WTC11 (cell line): ENCODE data around the gene CDKN2AIP. TPM values are rescaled to one million over a fixed set of nuclear protein-coding genes. Genes with fewer than 3 reads are reported as not detected.

Source experiments
- ATAC-seq: fragments of 200-7000 bp; cut with Tn5 transposase; 2 replicates; pipeline ENCODE4 v1.10.0; 2021; ENCODE audit warnings: mild to moderate bottlenecking, moderate library complexity
- CTCF ChIA-PET: fragments of 300-600 bp; sonication (Branson Sonifier 250); formaldehyde crosslinking; loops from one replicate; lab custom pipeline; 2021; ENCODE audit warnings: antibody characterized with exemption; lab: Charles Lee
- POLR2A ChIA-PET: fragments of 350-600 bp; sonication (Branson Sonifier 250); formaldehyde crosslinking; loops from one replicate; lab custom pipeline; 2021; ENCODE audit warnings: antibody characterized with exemption; lab: Charles Lee
- DNase-seq: peaks from one replicate; pipeline ENCODE4 v3.0.0; 2021; ENCODE audit warnings: low spot score
- H3K27ac Mint-ChIP-seq: 2 replicates; pipeline ENCODE4 v1.8.0; 2021; ENCODE audit warnings: mixed read lengths
- H3K27me3 Mint-ChIP-seq: 2 replicates; pipeline ENCODE4 v1.8.0; 2021; ENCODE audit warnings: low read depth, mild to moderate bottlenecking, moderate library complexity, mixed read lengths
- H3K36me3 Mint-ChIP-seq: 2 replicates; pipeline ENCODE4 v1.8.0; 2021; ENCODE audit warnings: mixed read lengths
- H3K4me1 Mint-ChIP-seq: 2 replicates; pipeline ENCODE4 v1.8.0; 2022; ENCODE audit warnings: mixed read lengths
- H3K4me3 Mint-ChIP-seq: 2 replicates; pipeline ENCODE4 v1.8.0; 2021; ENCODE audit warnings: mild to moderate bottlenecking, moderate library complexity, mixed read lengths
- H3K9me3 Mint-ChIP-seq: 2 replicates; pipeline ENCODE4 v1.8.0; 2021; ENCODE audit warnings: mixed read lengths
- ATF1 ChIP-seq: sonication (generic); formaldehyde crosslinking; IDR thresholded peaks from 2 replicates; pipeline ENCODE4 v1.8.1; 2023; ENCODE audit warnings: mild to moderate bottlenecking, moderate library complexity, missing genetic modification reagents
- CREM ChIP-seq: sonication (generic); formaldehyde crosslinking; IDR thresholded peaks from 2 replicates; pipeline ENCODE4 v1.8.1; 2022; ENCODE audit warnings: mild to moderate bottlenecking, missing genetic modification reagents, moderate library complexity
- IRF1 ChIP-seq: sonication (generic); formaldehyde crosslinking; IDR thresholded peaks from 2 replicates; pipeline ENCODE4 v1.8.0; 2023; ENCODE audit warnings: missing genetic modification reagents
- MXD4 ChIP-seq: fragments of 250-450 bp; sonication (Bioruptor Pico); IDR thresholded peaks from 2 replicates; pipeline ENCODE4 v1.8.0; 2021; ENCODE audit warnings: mild to moderate bottlenecking, moderate library complexity, borderline replicate concordance
- NFATC4 ChIP-seq: fragments of 250-450 bp; sonication (Bioruptor Pico); IDR thresholded peaks from 2 replicates; pipeline ENCODE4 v1.9.0; 2021; ENCODE audit warnings: mild to moderate bottlenecking
- NFYB ChIP-seq: sonication (generic); formaldehyde crosslinking; conservative IDR thresholded peaks from 2 replicates; pipeline ENCODE4 v1.8.0; 2022; ENCODE audit warnings: low read depth, missing genetic modification reagents
- PRRX2 ChIP-seq: fragments of 250-450 bp; sonication (Bioruptor Pico); IDR thresholded peaks from 2 replicates; pipeline ENCODE4 v1.8.0; 2021; ENCODE audit warnings: mild to moderate bottlenecking
- RELA ChIP-seq: sonication (generic); formaldehyde crosslinking; IDR thresholded peaks from 2 replicates; pipeline ENCODE4 v1.8.1; 2022; ENCODE audit warnings: missing genetic modification reagents, mild to moderate bottlenecking, borderline replicate concordance
- SMAD4 ChIP-seq: sonication (generic); formaldehyde crosslinking; IDR thresholded peaks from 2 replicates; pipeline ENCODE4 v1.8.0; 2022; ENCODE audit warnings: mild to moderate bottlenecking, missing genetic modification reagents
- ZNF425 ChIP-seq: fragments of 250-450 bp; sonication (Bioruptor Pico); conservative IDR thresholded peaks from 2 replicates; pipeline ENCODE4 v1.9.0; 2021; ENCODE audit warnings: mild to moderate bottlenecking
- ZNF671 ChIP-seq: fragments of 250-450 bp; sonication (Bioruptor Pico); IDR thresholded peaks from 2 replicates; pipeline ENCODE4 v1.8.0; 2021; ENCODE audit warnings: mild to moderate bottlenecking
- total RNA-seq: library from RNA; stranded (reverse); gene quantifications from 3 replicates; pipeline ENCODE4 v1.2.3, GENCODE V29; 2021
- TF ChIP-seq, protein P1 (sequence below): sonication (generic); formaldehyde crosslinking; conservative IDR thresholded peaks from 2 replicates; pipeline ENCODE4 v1.8.1; 2022; ENCODE audit warnings: mild to moderate bottlenecking, missing genetic modification reagents
- TF ChIP-seq, protein P2 (sequence below): fragments of 200-600 bp; IDR thresholded peaks from 2 replicates; pipeline ENCODE4 v1.8.0; 2022; ENCODE audit warnings: antibody characterized with exemption
- TF ChIP-seq, protein P3 (sequence below): fragments of 250-450 bp; sonication (Bioruptor Pico); IDR thresholded peaks from 2 replicates; pipeline ENCODE4 v1.9.0; 2021; ENCODE audit warnings: mild to moderate bottlenecking, borderline replicate concordance
- TF ChIP-seq, protein P4 (sequence below): sonication (generic); formaldehyde crosslinking; IDR thresholded peaks from 2 replicates; pipeline ENCODE4 v1.8.0; 2022; ENCODE audit warnings: mild to moderate bottlenecking, missing genetic modification reagents
- TF ChIP-seq, protein P5 (sequence below): fragments of 250-450 bp; sonication (Bioruptor Pico); IDR thresholded peaks from 2 replicates; pipeline ENCODE4 v1.9.0; 2021; ENCODE audit warnings: mild to moderate bottlenecking
- TF ChIP-seq, protein P6 (sequence below): sonication (generic); formaldehyde crosslinking; IDR thresholded peaks from 2 replicates; pipeline ENCODE4 v1.8.1; 2022; ENCODE audit warnings: mild to moderate bottlenecking, missing genetic modification reagents, moderate library complexity, borderline replicate concordance

The CDKN2AIP gene
- total RNA-seq, 1 experiment from 2014 or later = 13.7 TPM

DNA sequence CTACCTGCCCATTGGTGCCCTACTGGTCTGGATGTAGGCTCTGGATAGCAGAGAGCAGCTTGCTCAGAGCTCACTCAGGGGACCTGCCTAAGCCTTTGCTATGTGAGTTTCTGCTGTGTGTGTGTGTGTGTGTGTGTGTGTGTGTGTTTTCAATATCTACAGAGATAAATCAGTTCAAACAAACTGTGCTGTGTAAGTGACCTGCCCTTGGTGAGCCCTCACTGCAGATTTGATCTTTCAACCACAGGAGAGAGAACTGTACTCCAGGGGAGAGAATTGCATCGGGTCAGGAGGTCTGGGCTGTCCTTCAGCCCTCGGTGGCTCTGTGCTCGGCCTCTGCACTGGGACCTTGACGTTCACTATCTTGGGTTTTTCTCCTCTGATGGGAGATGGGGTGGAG lies 35.0 kb upstream of the CDKN2AIP start:
- no peak overlapping the region for H3K4me3 Mint-ChIP-seq

GRCh38 chr4:183409934-183410333 lies 34.5 kb upstream of the CDKN2AIP start:
- ChIA-PET POLR2A (no interaction called here), CTCF (interaction anchor here (1.5 kb wide), 1 partner anchor 21 kb away, joined by 3 read pairs; no protein-coding TSS in a partner anchor)
- DNase-seq (no peak), ATAC-seq (no peak)
- H3K27me3 Mint-ChIP-seq = no peaks in the 10 kb centered on the region
- no peaks in the 10 kb centered on the region for H3K9me3 Mint-ChIP-seq
- H3K27ac Mint-ChIP-seq = no peak overlapping the region
- H3K4me1 Mint-ChIP-seq = peaks cover 14% of the 10 kb centered on the region
- H3K36me3 Mint-ChIP-seq = no peaks in the 10 kb centered on the region
- no peak for TF ChIP-seq SMAD4 (CRISPR knock-in tag)
- TF ChIP-seq, protein P1, sequence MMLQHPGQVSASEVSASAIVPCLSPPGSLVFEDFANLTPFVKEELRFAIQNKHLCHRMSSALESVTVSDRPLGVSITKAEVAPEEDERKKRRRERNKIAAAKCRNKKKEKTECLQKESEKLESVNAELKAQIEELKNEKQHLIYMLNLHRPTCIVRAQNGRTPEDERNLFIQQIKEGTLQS (CRISPR knock-in tag) = no peak
- TF ChIP-seq, protein P2, sequence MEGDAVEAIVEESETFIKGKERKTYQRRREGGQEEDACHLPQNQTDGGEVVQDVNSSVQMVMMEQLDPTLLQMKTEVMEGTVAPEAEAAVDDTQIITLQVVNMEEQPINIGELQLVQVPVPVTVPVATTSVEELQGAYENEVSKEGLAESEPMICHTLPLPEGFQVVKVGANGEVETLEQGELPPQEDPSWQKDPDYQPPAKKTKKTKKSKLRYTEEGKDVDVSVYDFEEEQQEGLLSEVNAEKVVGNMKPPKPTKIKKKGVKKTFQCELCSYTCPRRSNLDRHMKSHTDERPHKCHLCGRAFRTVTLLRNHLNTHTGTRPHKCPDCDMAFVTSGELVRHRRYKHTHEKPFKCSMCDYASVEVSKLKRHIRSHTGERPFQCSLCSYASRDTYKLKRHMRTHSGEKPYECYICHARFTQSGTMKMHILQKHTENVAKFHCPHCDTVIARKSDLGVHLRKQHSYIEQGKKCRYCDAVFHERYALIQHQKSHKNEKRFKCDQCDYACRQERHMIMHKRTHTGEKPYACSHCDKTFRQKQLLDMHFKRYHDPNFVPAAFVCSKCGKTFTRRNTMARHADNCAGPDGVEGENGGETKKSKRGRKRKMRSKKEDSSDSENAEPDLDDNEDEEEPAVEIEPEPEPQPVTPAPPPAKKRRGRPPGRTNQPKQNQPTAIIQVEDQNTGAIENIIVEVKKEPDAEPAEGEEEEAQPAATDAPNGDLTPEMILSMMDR = no peak
- H3K4me3 Mint-ChIP-seq = no peak overlapping the region

More for the DNA sequence above, 35.0 kb upstream of the CDKN2AIP start:
- no peaks in the 10 kb centered on the region for H3K9me3 Mint-ChIP-seq
- no peaks in the 10 kb centered on the region; the same call in 1 of the 2 replicates for H3K27me3 Mint-ChIP-seq
- H3K4me1 Mint-ChIP-seq = peaks cover 14% of the 10 kb centered on the region
- TF ChIP-seq, protein P3, sequence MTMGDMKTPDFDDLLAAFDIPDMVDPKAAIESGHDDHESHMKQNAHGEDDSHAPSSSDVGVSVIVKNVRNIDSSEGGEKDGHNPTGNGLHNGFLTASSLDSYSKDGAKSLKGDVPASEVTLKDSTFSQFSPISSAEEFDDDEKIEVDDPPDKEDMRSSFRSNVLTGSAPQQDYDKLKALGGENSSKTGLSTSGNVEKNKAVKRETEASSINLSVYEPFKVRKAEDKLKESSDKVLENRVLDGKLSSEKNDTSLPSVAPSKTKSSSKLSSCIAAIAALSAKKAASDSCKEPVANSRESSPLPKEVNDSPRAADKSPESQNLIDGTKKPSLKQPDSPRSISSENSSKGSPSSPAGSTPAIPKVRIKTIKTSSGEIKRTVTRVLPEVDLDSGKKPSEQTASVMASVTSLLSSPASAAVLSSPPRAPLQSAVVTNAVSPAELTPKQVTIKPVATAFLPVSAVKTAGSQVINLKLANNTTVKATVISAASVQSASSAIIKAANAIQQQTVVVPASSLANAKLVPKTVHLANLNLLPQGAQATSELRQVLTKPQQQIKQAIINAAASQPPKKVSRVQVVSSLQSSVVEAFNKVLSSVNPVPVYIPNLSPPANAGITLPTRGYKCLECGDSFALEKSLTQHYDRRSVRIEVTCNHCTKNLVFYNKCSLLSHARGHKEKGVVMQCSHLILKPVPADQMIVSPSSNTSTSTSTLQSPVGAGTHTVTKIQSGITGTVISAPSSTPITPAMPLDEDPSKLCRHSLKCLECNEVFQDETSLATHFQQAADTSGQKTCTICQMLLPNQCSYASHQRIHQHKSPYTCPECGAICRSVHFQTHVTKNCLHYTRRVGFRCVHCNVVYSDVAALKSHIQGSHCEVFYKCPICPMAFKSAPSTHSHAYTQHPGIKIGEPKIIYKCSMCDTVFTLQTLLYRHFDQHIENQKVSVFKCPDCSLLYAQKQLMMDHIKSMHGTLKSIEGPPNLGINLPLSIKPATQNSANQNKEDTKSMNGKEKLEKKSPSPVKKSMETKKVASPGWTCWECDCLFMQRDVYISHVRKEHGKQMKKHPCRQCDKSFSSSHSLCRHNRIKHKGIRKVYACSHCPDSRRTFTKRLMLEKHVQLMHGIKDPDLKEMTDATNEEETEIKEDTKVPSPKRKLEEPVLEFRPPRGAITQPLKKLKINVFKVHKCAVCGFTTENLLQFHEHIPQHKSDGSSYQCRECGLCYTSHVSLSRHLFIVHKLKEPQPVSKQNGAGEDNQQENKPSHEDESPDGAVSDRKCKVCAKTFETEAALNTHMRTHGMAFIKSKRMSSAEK (CRISPR knock-in tag) = no peak
- no peak for TF ChIP-seq IRF1 (CRISPR knock-in tag)
- no peak for TF ChIP-seq CREM
- TF ChIP-seq, protein P4, sequence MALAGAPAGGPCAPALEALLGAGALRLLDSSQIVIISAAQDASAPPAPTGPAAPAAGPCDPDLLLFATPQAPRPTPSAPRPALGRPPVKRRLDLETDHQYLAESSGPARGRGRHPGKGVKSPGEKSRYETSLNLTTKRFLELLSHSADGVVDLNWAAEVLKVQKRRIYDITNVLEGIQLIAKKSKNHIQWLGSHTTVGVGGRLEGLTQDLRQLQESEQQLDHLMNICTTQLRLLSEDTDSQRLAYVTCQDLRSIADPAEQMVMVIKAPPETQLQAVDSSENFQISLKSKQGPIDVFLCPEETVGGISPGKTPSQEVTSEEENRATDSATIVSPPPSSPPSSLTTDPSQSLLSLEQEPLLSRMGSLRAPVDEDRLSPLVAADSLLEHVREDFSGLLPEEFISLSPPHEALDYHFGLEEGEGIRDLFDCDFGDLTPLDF (CRISPR knock-in tag) = no peak
- TF ChIP-seq MXD4 (CRISPR knock-in tag) = no peak
- TF ChIP-seq ZNF671 (CRISPR knock-in tag) = no peak
- no peak for TF ChIP-seq PRRX2
- TF ChIP-seq NFYB = no peak
- no peak for TF ChIP-seq RELA (CRISPR knock-in tag)
- ChIA-PET POLR2A (no interaction called here), CTCF (interaction anchor here (1.5 kb wide), 1 partner anchor 21 kb away, joined by 3 read pairs; no protein-coding TSS in a partner anchor)
- ATAC-seq = no peak
- no peak for DNase-seq
- H3K36me3 Mint-ChIP-seq = no peaks in the 10 kb centered on the region
- H3K27ac Mint-ChIP-seq = no peak overlapping the region

DNA sequence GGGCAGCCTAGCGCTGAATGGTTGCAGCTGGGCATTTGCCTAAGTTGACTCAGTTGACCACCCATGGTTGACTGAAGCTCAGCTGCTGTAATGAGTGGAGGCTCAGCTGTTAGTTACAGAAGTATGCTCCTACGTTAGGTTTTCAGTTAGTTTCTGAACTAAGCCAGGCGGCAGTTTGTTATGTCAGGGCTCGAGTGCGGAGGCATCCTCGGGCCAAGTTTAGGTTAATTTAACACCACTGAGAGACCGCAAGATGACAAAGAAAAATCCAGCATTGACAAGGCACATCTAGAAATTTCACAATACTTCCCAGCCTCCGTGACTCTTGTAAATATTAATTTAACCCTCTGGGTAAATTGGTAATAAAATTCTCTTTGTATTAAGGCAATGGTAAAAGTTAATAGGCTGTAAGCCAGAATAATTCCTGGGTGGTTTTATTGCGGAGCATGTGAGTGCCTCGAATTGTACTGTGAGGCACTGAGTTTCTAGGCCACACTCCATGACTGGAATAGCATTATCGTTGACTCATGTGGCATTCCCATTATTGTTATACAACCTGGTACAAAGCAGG lies 33.1 kb upstream of the CDKN2AIP start:
- H3K27me3 Mint-ChIP-seq = no peaks in the 10 kb centered on the region
- ATAC-seq (no peak), DNase-seq (no peak)
- H3K27ac Mint-ChIP-seq = no peak overlapping the region
- H3K4me3 Mint-ChIP-seq = no peak overlapping the region
- POLR2A ChIA-PET = no interaction called here
- CTCF ChIA-PET = no interaction called here
- peaks cover 14% of the 10 kb centered on the region for H3K4me1 Mint-ChIP-seq
- H3K9me3 Mint-ChIP-seq = no peaks in the 10 kb centered on the region
- no peaks in the 10 kb centered on the region for H3K36me3 Mint-ChIP-seq
- TF ChIP-seq PRRX2 = no peak
- TF ChIP-seq SMAD4 (CRISPR knock-in tag) = no peak
- TF ChIP-seq, protein P5, sequence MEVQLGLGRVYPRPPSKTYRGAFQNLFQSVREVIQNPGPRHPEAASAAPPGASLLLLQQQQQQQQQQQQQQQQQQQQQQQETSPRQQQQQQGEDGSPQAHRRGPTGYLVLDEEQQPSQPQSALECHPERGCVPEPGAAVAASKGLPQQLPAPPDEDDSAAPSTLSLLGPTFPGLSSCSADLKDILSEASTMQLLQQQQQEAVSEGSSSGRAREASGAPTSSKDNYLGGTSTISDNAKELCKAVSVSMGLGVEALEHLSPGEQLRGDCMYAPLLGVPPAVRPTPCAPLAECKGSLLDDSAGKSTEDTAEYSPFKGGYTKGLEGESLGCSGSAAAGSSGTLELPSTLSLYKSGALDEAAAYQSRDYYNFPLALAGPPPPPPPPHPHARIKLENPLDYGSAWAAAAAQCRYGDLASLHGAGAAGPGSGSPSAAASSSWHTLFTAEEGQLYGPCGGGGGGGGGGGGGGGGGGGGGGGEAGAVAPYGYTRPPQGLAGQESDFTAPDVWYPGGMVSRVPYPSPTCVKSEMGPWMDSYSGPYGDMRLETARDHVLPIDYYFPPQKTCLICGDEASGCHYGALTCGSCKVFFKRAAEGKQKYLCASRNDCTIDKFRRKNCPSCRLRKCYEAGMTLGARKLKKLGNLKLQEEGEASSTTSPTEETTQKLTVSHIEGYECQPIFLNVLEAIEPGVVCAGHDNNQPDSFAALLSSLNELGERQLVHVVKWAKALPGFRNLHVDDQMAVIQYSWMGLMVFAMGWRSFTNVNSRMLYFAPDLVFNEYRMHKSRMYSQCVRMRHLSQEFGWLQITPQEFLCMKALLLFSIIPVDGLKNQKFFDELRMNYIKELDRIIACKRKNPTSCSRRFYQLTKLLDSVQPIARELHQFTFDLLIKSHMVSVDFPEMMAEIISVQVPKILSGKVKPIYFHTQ (CRISPR knock-in tag) = no peak
- TF ChIP-seq, protein P6, sequence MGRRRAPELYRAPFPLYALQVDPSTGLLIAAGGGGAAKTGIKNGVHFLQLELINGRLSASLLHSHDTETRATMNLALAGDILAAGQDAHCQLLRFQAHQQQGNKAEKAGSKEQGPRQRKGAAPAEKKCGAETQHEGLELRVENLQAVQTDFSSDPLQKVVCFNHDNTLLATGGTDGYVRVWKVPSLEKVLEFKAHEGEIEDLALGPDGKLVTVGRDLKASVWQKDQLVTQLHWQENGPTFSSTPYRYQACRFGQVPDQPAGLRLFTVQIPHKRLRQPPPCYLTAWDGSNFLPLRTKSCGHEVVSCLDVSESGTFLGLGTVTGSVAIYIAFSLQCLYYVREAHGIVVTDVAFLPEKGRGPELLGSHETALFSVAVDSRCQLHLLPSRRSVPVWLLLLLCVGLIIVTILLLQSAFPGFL (CRISPR knock-in tag) = no peak
- TF ChIP-seq ZNF425 (CRISPR knock-in tag) = no peak
- no peak for TF ChIP-seq NFATC4
- no peak for TF ChIP-seq ATF1 (CRISPR knock-in tag)
